HEK293T (cell line): ENCODE results near the gene PTPRZ1.

Experiments used
- BHLHE40 ChIP-seq: fragments of 450-650 bp; IDR thresholded peaks from 2 replicates; pipeline ENCODE4 v1.6.1; 2016; ENCODE audit warnings: mild to moderate bottlenecking, moderate library complexity, borderline replicate concordance
- ELF4 ChIP-seq: fragments of 450-650 bp; IDR thresholded peaks from 2 replicates; pipeline ENCODE4 v1.6.1; 2017; ENCODE audit warnings: antibody characterized with exemption
- FOXA1 ChIP-seq: fragments of 450-650 bp; IDR thresholded peaks from 2 replicates; pipeline ENCODE4 v1.6.1; 2016; ENCODE audit warnings: mild to moderate bottlenecking
- NFRKB ChIP-seq: fragments of 450-650 bp; IDR thresholded peaks from 2 replicates; pipeline ENCODE4 v1.6.1; 2016; ENCODE audit warnings: mild to moderate bottlenecking, moderate library complexity
- SUZ12 ChIP-seq: fragments of 450-650 bp; IDR thresholded peaks from 2 replicates; pipeline ENCODE4 v1.6.1; 2016; ENCODE audit warnings: mild to moderate bottlenecking
- TF ChIP-seq, protein P1 (sequence below): fragments of 450-650 bp; IDR thresholded peaks from 2 replicates; pipeline ENCODE4 v1.6.1; 2016

- TF ChIP-seq BHLHE40 = no peak
- no peak for TF ChIP-seq SUZ12
- TF ChIP-seq FOXA1 = no peak
- TF ChIP-seq NFRKB = no peak
- TF ChIP-seq, protein P1, sequence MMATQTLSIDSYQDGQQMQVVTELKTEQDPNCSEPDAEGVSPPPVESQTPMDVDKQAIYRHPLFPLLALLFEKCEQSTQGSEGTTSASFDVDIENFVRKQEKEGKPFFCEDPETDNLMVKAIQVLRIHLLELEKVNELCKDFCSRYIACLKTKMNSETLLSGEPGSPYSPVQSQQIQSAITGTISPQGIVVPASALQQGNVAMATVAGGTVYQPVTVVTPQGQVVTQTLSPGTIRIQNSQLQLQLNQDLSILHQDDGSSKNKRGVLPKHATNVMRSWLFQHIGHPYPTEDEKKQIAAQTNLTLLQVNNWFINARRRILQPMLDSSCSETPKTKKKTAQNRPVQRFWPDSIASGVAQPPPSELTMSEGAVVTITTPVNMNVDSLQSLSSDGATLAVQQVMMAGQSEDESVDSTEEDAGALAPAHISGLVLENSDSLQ = no peak
- no peak for TF ChIP-seq ELF4
Measured at GRCh38 chr7:121960678-121961077, 87.7 kb downstream of the PTPRZ1 start.
